ENCODE data around the gene HYAL3. TPM values are rescaled to one million over a fixed set of nuclear protein-coding genes. Genes with fewer than 3 reads are reported as not detected.
A peak's percentile ranks its signal among the peaks of the same experiment; 100 is the strongest.

The HYAL3 gene
- polyA plus RNA-seq, 1 experiment, result 8.5 TPM

DNA sequence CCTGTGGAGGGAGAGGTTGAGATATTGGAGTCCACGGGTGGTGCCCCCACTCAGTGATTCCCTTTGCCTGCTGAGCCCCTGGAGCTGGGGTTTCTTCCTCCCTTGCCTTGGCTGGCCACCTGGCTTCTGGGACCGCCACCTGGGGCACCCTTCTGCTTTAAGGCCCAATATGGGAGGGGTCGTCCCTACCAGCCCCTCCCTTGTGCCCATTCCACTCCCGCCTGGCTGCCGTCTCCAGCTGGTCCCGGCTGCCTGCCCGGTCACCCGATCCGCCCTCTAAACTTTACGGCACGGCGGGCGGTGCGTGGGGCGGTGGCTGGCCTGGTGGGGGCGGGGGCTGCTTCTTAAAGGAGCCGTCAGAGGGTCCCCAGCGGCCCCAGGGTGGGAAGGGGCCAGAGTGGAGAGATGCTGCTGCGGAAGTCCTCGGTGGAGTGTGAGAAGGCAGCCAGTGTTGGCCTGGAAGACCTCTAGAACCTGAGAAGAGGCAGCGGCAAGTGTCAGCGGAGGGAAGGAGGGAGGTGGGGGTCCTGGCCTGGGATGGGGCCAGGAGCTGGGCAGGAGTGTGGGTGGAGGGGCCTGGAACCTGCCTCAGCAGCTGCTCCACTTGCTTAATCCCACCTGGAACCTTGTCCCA is 31.8 kb downstream of the HYAL3 start:
- DNase-seq (ENCODE audit: low read depth), result no peak
- CTCF ChIA-PET, result interaction anchor here (0.8 to 3.1 kb wide), 9 partner anchors 10 to 147 kb away, joined by 3 to 23 read pairs (median 5); no protein-coding TSS in a partner anchor
- POLR2A ChIA-PET, result interaction anchor here (0.5 to 1.2 kb wide), 2 partner anchors 26 to 32 kb away, joined by 3 to 6 read pairs; no protein-coding TSS in a partner anchor
- no peaks in the 10 kb centered on the region for H3K27me3 ChIP-seq (ENCODE audit: control insufficient read depth, insufficient read depth, low read length)
- TF ChIP-seq CTCF (IDR thresholded peaks at IDR 0.05; ENCODE audit: insufficient read depth, low read depth, low read length), result no peak
- no peaks in the 10 kb centered on the region; the same call in 1 of the 2 replicates for H3K36me3 ChIP-seq (ENCODE audit: control insufficient read depth, insufficient read depth, low read length)
- H3K4me3 ChIP-seq (ENCODE audit: low read depth, low read length), result peak overlapping the region; percentile 59

- no peak for TF ChIP-seq CTCF (IDR thresholded peaks at IDR 0.05; ENCODE audit: insufficient read depth, low read depth, low read length)
- no peak for DNase-seq (ENCODE audit: low read depth)
- CTCF ChIA-PET, result interaction anchor here (0.8 to 3.1 kb wide), 8 partner anchors 10 to 146 kb away, joined by 3 to 23 read pairs (median 6); no protein-coding TSS in a partner anchor
- H3K4me3 ChIP-seq (ENCODE audit: low read depth, low read length), result peak overlapping the region; percentile 59
- POLR2A ChIA-PET, result interaction anchor here (0.5 to 1.2 kb wide), 3 partner anchors 13 to 31 kb away, joined by 3 to 6 read pairs (median 6); no protein-coding TSS in a partner anchor
- H3K36me3 ChIP-seq (ENCODE audit: control insufficient read depth, insufficient read depth, low read length), result no peaks in the 10 kb centered on the region; the same call in 1 of the 2 replicates
- H3K27me3 ChIP-seq (ENCODE audit: control insufficient read depth, insufficient read depth, low read length), result no peaks in the 10 kb centered on the region
These were observed 32.4 kb downstream of the HYAL3 start for GRCh38 chr3:50266836-50267235.

GRCh38 chr3:50266017-50266416 is 33.2 kb downstream of the HYAL3 start:
- Histone ChIP-seq H3K36me3 (ENCODE audit: control insufficient read depth, insufficient read depth, low read length) (no peaks in the 10 kb centered on the region; the same call in 1 of the 2 replicates), H3K27me3 (ENCODE audit: control insufficient read depth, insufficient read depth, low read length) (no peaks in the 10 kb centered on the region), H3K4me3 (ENCODE audit: low read depth, low read length) (no peak overlapping the region)
- ChIA-PET POLR2A (interaction anchor here (0.6 kb wide), 2 partner anchors 8 to 13 kb away, joined by 3 to 6 read pairs; no protein-coding TSS in a partner anchor), CTCF (interaction anchor here (1.4 to 3.1 kb wide), 5 partner anchors 19 to 79 kb away, joined by 3 to 23 read pairs (median 8); partner anchors contain the start of gene ZMYND10)
- no peak for DNase-seq (ENCODE audit: low read depth)
- TF ChIP-seq CTCF (IDR thresholded peaks at IDR 0.05; ENCODE audit: insufficient read depth, low read depth, low read length), result no peak

GRCh38 chr3:50265571-50265970 is 33.6 kb downstream of the HYAL3 start:
- POLR2A ChIA-PET, result no interaction called here
- Histone ChIP-seq H3K27me3 (ENCODE audit: control insufficient read depth, insufficient read depth, low read length) (no peaks in the 10 kb centered on the region), H3K4me3 (ENCODE audit: low read depth, low read length) (no peak overlapping the region), H3K36me3 (ENCODE audit: control insufficient read depth, insufficient read depth, low read length) (no peaks in the 10 kb centered on the region; the same call in 1 of the 2 replicates)
- CTCF ChIA-PET, result interaction anchor here (1.4 to 3.1 kb wide), 7 partner anchors 10 to 80 kb away, joined by 3 to 23 read pairs (median 7); partner anchors contain the start of gene ZMYND10
- DNase-seq (ENCODE audit: low read depth), result no peak
- TF ChIP-seq CTCF (IDR thresholded peaks at IDR 0.05; ENCODE audit: insufficient read depth, low read depth, low read length), result no peak

GRCh38 chr3:50264964-50265485 is 34.2 kb downstream of the HYAL3 start:
- TF ChIP-seq CTCF (IDR thresholded peaks at IDR 0.05; ENCODE audit: insufficient read depth, low read depth, low read length), result no peak
- no peak for DNase-seq (ENCODE audit: low read depth)
- CTCF ChIA-PET, result interaction anchor here (0.8 to 3.1 kb wide), 9 partner anchors 9 to 80 kb away, joined by 3 to 17 read pairs (median 6); partner anchors contain the start of gene ZMYND10
- POLR2A ChIA-PET, result interaction anchor here (0.5 to 1.1 kb wide), 7 partner anchors 13 to 321 kb away, joined by 3 to 7 read pairs (median 5); partner anchors contain the start of gene GNAI2
- Histone ChIP-seq H3K36me3 (ENCODE audit: control insufficient read depth, insufficient read depth, low read length) (no peaks in the 10 kb centered on the region), H3K27me3 (ENCODE audit: control insufficient read depth, insufficient read depth, low read length) (no peaks in the 10 kb centered on the region), H3K4me3 (ENCODE audit: low read depth, low read length) (no peak overlapping the region)

All from BJ (cell line).